ENCODE data around the gene PDXP.

The PDXP gene

DNA sequence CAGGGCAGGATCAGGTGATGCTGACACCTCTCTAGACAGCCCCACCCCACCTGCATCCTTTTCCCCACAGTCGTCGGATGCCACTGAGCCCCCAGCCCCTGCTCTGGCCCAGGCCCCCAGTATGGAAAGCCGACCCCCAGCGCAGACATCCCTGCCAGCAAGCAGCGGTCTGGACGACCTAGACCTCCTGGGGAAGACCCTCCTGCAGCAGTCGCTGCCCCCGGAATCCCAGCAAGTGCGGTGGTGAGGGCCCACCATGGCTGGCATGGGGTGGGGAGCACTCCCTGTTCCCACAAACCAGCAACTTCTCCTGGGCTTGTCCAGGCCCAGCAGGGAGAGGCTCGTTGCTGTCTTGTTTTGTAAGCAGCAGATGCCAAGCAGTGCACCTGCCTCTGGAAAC is 28.6 kb upstream of the PDXP start:
- no peak for DNase-seq

DNA sequence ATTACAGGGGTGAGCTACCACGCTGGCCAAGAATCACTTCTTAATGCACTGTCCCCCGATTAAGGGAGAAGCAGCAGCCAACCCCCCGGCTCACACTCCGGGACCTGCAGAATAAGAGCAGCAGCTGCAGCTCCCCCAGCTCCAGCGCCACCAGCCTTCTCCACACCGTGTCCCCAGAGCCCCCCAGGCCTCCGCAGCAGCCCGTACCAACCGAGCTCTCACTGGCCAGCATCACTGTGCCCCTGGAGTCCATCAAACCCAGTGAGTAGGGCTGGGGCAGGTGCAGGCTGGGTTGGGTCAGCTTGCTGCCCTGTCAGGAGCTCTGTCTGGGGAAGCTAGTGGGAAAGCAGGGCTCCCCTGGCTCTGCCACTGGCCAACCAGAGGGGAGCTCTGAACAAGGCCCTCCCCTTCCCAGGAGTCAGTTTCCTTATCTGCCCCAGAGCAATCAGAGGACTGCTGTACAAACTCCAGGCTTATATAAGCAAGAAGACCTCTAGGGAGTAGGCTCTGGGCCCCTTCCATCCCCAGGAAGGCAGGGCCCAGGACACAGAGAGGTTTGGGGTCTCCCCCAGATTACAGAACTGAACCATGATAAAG is 27.6 kb upstream of the PDXP start:
- DNase-seq = no peak

DNA sequence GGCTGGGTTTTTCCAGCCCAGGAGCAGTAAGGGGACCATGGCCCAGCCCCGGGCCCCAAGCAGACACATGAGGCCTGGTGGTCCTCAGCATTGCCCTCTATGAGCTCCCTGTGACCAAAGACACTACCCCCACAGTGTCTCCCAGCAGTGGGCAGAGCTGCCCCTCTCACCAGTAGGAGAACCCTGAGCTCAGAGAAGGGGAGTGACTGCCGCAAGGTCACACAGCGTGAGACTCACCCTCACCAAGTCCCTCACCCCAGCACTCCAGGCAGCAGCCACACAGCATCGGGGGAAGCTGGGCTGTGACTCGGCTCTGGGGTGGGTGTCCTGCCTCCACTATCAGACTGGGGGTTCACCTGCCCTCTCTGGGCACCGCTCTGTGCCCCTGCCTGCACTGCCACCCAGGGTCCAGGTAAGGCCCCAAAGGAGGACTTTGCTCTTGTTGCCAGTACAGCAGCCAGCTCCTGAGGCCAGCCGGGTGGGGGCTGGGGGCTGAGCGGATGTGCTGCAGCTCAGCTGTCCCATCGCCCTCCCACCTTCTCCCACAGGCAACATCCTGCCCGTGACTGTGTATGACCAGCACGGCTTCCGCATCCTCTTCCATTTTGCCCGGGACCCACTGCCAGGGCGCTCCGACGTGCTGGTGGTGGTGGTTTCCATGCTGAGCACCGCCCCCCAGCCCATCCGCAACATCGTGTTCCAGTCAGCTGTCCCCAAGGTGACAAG is 26.9 kb upstream of the PDXP start:
- DNase-seq = no peak

DNA sequence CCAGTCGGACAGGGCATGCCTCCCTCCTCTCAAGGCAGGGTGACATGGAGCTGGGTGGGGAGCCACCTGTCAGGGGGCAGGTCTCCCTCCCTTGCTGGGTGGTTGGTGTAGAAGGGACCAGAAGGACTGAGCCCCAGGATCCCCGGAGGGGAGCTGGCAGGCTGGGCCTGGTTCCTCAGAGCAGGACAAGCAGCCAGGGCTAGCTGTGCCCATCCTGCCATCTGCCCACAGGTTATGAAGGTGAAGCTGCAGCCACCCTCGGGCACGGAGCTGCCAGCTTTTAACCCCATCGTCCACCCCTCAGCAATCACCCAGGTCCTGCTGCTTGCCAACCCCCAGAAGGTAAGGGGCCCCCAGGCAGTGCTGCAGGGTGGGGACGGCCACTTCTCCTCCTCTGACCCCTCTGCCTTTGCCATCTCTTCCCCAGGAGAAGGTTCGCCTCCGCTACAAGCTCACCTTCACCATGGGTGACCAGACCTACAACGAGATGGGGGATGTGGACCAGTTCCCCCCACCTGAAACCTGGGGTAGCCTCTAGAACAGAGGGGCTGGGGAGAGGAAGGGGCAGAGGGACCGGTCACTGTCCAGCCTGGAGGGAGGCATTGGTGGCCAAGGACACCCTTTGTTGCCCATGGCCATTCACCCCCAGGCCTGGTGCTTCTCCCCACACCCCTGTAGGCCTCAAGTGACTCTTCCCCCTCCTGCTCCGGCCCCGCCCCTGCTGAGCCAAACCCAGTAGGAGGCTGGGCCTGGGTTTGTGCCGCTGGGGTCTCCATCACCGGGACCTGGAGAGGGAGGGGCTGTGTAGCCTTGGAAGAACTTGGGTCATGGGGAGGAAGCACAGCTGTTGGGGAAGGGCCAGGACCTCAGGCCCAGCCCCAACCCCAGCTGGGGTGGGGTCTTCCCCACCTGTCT is 26.1 kb upstream of the PDXP start:
- DNase-seq = no peak

DNA sequence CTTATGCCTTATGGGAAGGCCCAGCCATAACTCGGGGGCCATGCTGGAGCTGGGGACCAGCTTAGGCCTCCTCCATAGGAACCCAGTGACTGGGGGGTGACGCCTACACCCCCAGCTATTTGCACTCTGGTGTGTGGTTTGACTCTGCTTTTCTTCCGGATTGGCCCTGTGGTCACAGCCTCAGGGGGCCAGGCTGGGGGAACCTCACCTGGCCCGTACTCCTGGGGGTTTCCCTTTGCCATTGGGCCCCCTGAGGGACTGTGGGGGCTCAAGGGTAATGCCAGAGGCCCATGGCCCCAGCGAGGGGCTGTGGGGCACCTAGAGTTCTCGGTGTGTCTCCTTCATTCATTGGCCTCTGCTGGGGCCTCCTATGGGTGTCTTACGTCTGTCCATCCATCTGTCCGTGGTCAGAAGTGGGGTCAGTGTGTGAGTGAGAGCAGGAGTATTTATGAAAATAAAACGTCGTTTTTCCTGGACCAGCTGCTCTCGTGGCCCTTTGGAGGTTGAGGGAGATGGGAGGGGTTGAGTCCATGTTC is 25.4 kb upstream of the PDXP start:
- DNase-seq = no peak

DNA sequence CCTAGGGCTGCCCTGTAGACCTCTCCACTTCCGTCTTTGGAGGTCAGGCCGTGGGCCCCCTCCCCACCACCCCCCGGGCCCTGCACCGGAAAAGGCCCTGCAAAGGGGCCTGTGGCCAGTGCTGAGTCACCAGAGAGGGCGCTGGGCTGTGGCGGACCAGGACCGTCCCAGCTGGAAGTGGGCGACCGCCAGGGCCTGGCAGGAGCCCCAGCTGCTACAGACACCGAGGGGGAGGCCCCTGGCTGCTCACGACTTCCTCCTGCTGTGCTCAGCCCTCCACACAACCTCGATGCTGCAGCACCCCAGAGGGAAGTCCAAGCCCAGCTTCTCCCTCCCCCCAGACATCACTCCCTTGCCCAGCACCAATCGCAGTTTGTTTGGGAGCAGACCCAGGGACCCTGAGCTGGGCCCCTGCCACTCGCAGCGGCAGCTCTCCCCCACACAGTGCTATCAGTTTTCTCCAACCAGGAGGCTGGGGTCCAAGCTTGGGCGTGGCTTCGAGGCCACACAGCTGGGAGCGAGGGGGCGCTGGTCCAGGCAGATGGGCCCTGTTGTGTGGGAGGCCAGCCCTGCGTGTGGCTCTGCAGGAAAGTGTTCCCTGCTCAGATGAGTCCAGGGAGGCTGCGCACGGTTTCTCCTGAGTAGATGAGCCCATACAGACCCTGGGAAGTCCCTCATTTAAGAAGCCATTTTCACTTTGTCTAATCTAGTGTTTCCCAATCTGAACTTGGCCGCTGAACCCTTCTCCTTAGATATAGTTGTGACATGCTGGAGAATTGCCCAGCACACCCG is 24.7 kb upstream of the PDXP start:
- DNase-seq = peak; percentile 65

DNA sequence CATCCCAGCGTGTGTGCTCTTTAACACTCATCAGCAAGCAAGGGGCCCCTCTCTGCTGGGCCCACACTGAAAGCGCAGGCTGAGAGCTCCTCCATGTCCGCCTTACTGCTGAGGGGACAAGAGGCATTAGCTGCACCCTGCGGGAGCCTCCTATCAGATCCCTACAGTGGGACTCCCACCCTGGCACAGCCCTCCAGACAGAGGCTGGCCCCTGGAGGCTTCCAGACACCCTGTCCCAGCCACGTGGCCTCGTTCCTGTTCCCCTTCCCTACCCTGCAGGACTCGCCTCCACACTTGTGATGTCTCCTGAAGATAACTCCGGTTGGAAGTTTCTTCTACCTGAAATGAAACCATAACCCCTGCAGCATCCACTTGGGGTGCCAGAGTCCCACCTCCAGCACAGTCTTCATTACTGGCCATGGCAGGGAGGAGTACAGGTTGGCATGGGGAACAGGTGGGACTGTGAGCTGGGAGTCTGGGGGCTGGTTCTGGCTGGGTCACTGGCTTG is 24.1 kb upstream of the PDXP start:
- DNase-seq = no peak

DNA sequence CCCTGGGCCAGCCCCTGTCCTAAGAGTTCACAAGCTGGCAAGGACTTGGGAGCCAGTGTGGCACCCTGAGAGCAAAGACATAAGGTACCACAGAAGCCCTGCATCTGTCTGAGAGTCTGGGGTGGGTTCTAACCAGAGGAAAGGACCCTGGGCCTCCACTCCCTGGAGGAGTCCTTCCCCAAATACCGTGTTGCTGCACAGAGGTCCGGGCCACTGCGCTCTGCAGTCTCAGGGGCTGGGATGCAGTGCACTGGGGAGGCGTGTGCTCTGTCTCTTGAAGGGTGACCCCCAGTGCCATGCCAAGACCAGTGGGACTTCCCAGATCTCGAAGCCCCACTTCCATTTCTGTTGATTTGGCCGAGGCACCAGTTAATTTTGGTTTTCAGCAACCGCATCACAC is 23.4 kb upstream of the PDXP start:
- no peak for DNase-seq

DNA sequence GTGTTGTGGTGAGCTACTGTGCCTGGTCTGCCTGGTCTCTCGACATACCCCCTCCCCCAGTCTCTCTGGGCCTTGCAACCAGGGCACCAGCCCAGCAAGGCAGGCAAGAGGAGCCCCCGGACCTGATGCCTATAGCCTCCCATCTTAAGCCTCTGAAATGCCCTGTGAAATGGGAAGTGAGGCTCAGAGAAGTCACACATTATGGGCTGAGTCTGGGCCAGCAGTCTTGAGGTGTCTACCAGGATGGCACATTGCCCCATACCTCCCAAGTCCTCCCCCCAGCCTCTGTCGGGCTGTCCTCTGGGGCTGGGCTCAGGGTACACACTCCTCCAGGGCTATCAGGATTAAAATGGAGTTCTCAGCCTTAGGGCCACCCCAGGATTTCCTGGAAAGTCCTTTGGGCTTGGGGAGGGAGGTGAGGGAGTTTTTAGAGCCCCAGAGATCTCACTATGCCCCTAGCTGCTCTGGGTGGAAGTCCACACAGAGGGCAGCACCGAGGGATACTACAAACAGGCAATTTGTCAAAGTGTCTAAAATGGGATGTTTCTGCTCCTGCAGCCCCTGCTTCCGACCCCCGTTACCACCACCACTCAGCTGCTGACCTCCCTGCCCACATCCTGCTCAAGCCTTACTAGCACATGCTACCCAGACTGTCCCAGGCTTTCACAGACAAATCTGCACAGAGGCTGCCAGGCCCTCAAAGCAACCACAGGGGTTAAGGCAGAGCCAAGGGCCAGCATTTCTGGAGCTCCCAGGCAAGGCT is 22.2 kb upstream of the PDXP start:
- no peak for DNase-seq

DNA sequence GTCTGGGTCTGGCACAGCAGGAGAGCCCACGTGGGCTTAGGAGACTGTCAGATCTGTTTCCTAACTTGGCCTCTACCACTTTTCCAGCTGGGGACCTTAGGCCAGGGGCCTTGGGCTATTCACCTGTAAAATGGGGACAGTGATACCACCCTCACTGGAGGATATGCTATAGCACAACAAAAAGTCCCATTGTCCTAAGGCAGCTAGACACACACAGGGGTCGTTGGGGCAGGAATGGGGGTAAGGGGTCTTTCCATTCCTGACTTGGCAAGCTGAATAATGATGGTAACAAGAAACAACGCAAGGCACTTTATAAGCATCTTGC is 21.6 kb upstream of the PDXP start:
- no peak for DNase-seq

DNA sequence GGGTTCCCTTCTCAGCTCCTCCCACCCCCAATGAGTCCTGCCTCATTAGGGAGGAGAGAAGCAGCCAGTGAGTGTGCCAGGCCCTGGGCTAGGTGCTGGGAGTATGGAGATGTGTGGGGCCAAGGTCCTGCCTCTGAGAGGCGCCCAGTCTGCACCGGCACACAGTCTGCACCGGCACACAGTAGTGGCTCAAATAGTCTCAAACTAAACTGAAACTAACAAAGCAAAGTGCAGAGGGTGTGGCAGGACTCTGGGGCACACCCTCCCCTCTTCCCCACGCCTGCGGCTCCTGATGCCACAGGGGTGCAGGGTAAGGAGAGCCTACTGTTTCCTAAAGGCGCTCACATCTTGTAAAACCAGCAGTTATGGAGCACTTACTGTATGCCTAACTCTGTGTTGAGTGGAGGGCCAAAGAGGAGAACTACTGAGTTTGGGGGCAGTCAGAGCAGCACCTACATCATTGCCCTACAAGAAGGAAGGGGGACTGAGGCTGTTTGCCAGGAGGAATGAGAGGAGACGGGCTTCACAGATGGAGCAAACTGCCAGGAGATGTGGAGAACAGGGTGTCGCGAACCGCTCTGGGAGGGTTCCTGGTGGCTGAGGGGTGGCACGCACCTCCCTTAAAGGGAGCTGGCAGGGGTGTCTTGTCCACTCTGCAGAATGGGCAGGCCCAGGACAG is 20.0 kb upstream of the PDXP start:
- DNase-seq = no peak

DNA sequence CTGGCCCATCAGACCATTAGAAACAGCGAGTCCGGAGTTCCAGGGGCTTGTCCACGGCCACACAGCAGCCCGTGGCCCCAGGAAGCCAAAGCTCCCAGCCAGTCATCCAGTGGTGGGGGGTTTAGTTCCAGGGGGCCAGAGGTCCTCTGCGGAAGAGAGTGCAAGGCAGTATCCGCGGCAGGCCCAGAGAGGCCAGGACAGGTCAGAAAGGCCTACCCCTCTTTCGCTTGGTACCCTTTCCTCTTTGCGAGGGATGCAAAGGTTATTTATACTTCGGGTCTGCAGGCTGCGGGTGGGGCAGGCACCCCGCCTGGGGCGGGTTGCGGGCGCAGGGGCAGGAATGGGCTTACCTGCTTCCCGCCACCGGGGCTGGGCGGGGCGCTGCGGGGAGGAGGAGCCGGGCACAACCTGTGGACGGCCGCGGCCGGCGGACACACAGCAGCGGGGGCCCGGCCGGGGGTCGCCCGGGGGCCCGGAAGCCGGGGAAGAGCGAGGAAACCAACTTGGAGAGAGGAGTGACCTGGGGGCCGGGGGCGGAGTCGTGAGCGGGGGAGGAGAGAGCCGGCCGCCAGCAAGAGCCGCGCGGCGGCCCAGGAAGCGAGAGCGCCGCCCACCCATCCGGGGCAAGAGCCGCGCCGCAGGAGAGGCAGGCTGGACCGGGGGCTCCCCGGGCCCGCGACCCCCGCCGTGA is 19.3 kb upstream of the PDXP start, which contains the start of gene SH3BP1:
SH3BP1 (plus strand) TSS at position 600 of the 691 bp plus-strand sequence. CDS start 119 bp downstream, outside the sequence.
- DNase-seq = peak; percentile 26

DNA sequence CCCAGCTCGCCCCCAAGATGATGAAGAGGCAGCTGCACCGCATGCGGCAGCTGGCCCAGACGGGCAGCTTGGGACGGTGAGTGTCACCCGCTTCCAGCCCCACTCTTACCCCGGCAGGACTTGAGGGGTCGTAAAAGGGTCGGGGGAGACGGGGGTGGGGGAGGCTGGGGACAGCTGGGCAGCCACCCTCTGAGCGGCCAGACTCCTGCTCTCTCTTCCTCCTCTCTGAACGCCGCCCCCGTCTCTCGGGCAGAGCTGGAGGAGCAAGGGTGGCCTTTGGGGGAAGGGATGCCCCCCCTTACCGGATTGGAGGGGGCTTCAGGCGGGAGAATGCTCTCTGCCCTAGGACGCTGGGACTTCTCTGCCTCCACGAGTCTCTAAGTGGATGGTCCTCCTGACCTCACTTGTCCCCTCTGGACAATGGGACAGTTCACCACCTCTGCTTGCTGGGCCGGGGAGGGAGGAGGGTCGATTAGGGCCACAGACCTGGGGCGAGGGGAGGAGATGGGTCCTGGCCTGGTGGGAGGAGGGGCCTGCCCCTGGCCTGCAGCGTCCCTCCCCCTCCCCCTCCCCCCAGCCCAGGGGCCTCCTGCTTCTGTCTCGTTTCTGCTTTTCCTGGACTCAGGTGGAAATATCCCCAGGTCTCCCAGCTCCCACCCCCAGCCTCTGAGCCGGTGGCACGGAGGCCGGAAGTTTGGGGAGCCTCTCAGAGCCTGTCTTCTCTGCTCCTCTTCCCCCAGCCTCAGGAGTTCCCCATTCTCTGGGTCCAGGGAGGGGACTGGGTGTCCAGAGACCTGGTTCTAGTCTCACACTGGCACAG is 18.5 kb upstream of the PDXP start:
- no peak for DNase-seq

DNA sequence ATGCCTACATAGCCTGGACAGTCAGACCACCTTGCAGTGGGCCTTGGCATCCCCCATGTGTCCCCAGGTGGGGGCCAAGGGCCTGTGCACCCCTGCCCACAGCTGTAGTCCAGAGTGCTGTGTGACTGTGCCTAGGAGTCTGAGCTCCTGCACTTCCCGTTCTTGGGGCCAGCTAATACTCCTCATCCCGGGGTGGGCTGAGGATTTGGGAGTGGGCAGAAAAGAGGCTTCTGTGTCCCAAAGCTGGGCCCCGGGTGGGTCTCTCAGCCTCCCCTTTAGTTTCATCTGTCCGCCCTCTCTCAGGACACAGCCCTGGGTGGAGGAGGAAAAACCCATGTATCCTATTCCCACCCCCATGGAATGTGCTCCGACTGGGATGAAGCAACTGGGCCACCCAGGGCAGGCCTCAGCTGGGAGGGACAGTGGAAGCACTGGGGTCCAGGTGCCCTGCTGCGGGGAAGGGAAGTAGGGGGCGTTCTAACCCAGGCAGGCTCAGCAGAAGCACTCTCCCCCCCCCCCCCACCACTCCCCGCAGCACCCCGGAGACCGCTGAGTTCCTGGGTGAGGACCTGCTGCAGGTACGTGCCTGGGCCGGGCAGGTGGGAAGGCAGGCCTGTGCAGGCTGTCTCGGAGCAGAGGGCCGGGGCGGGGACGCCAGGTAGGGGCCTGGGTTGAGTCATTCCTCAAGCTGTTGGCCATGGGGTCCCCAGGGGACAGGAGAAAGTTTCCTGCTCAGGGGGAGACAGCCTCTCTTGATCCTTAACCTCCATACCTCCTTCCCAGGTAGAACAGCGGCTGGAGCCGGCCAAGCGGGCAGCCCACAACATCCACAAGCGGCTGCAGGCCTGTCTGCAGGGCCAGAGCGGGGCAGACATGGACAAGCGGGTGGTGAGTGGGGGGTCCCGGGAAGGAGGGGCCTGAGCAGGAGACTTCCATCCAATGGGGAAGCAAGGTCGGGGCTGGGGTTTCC is 17.6 kb upstream of the PDXP start:
- no peak for DNase-seq

DNA sequence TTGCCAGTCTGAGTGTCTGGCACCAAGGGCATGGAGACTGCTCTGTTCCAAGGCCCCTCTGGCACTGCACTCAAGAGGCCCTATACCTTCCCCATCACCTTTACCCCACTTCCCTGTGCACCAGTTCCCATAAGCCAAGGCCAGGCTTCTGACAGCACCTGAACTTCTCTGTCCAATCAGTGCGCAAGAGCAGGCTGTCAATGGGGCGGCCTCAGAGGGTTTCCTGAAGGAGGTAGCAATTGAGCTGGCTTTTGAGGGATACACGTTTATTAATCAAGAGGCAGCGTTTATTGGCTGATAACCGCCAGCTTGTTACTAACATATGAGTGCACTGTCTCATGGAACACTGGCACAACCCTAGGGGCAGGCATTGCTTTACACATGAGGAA is 17.0 kb upstream of the PDXP start:
- no peak for DNase-seq

DNA sequence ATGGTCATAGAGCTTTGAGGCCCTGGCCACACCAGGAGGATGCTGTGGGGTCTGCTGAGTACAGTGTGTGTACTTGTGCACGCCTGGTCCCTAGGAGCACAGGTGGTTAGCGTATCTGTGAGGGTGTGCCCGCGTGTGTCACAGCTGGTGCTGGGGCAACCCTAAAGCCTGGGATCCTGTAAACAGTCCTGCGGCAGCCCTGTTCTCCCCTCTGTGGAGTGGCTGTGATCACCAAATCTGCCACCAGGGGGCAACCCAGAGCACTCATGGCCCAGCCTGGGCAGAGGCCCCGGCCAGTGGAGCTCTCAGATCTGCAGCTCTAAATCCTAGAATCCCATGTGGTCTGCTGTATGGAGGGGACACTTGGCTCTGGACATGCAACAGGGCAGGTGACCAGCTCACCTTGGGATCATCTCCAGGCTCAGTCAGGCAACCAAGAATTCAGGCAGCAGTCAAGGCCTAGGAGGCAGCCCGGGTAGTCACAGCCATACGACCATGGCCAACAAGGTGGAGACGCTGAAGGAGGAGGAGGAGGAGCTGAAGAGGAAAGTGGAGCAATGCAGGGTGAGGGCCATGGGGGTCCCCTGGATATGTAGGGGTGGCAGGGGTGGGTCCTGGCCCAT is 15.2 kb upstream of the PDXP start:
- peak; percentile 48 for DNase-seq

DNA sequence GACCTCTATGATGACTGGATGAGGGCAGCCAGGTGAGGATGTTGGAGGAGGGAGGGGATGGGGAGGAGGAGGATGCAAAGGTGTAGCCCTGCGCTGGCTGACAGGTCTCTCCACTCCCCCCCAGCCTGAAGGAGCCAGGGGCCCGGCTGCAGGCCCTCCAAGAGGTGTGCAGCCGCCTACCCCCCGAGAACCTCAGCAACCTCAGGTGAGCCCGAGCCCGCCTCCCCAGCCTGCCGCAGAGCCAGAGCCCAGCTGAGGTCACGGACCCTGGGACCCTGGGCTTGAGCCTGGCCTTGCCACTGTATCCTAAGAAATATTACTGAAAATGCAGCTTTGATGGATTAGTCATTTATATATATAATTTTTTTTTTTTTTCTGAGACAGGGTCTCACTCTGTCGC is 11.2 kb upstream of the PDXP start:
- DNase-seq = no peak

DNA sequence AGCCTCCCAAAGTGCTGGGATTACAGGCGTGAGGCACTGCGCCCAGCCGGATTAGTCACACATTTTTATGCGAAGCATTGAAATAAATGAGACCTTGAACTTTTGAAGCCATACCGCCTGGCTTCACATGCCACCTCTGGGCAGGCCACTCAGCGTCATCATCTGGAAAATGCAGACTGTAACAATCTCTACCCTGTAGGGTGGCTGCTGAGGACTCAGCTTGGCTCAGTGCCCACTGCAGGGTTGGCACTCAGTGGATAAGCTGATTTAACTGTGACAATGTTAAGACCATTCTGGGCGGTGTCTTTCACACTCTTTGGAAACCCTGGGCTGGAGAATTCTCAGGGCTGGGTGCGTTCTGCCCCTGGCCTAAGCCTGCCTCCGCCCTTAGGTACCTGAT is 10.6 kb upstream of the PDXP start:
- DNase-seq = no peak
